K562 (cell line): Measurements from ENCODE around the gene SFXN5.

Experiments used
- CHD1 ChIP-seq: fragments of 200-600 bp; sonication (generic); IDR thresholded peaks from one replicate; pipeline ENCODE4 v1.6.1; 2012; ENCODE audit warnings: mild to moderate bottlenecking, moderate library complexity, low read length, inconsistent platforms
- NRF1 ChIP-seq, 2 experiments: fragments of 450-650 bp; IDR thresholded peaks in 1 of 2; conservative IDR thresholded peaks in 1 of 2; 2 replicates each; pipeline ENCODE4 v1.6.1; 2014; ENCODE audit warnings: mild to moderate bottlenecking in 2 of 2
- POLR2A ChIP-seq: fragments of 450-650 bp; conservative IDR thresholded peaks from 2 replicates; pipeline ENCODE4 v1.6.1; 2016
- POLR2AphosphoS5 ChIP-seq: IDR thresholded peaks from 2 replicates; pipeline ENCODE4 v1.6.1; 2011; ENCODE audit warnings: mild to moderate bottlenecking, low read depth, low read length, moderate library complexity; ENCODE audit not compliant: control insufficient read depth, insufficient read depth
- RAD21 ChIP-seq, 2 experiments: fragments of 250-450 bp in 1 of 2; fragments of 450-650 bp in 1 of 2; sonication (Bioruptor Pico) in 1 of 2; formaldehyde crosslinking in 1 of 2; IDR thresholded peaks in 1 of 2; conservative IDR thresholded peaks in 1 of 2; 2 replicates each; pipeline versions ENCODE4 v1.4.0 to v1.8.0; 2020 to 2022; ENCODE audit warnings: mild to moderate bottlenecking in 2 of 2, moderate library complexity in 1 of 2
- RAD51 ChIP-seq: fragments of 450-650 bp; IDR thresholded peaks from 2 replicates; pipeline ENCODE4 v1.7.1; 2016; ENCODE audit warnings: low read depth, mild to moderate bottlenecking, borderline replicate concordance
- SPI1 ChIP-seq: IDR thresholded peaks from 2 replicates; pipeline ENCODE4 v1.6.1; 2011; ENCODE audit warnings: low read depth, low read length, control low read depth, borderline replicate concordance
- SRSF9 ChIP-seq: fragments of 200-400 bp; formaldehyde crosslinking; IDR thresholded peaks from 2 replicates; pipeline ENCODE4 v1.6.1; 2017; ENCODE audit warnings: low read depth, low read length, borderline replicate concordance
- TCF3 ChIP-seq: sonication (generic); formaldehyde crosslinking; IDR thresholded peaks from 2 replicates; pipeline ENCODE4 v1.4.0; 2020; ENCODE audit warnings: mild to moderate bottlenecking, missing genetic modification reagents
- TCFL5 ChIP-seq: fragments of 250-450 bp; sonication (Bioruptor Pico); conservative IDR thresholded peaks from 2 replicates; pipeline ENCODE4 v1.6.1; 2021; ENCODE audit warnings: mild to moderate bottlenecking, moderate library complexity, matching md5 sums
- ZNF175 ChIP-seq: fragments of 200-800 bp; sonication (Bioruptor generic); IDR thresholded peaks from 2 replicates; pipeline ENCODE4 v1.6.1; 2016; ENCODE audit warnings: low read depth, mild to moderate bottlenecking, missing genetic modification characterization, missing compliant biosample characterization
- TF ChIP-seq, protein P1 (sequence below), 3 experiments: IDR thresholded peaks in 2 of 3; conservative IDR thresholded peaks in 1 of 3; 2 replicates each; pipeline ENCODE4 v1.5.1; 2011 to 2012; ENCODE audit warnings: low read length in 3 of 3, mild to moderate bottlenecking in 3 of 3, control low read depth in 2 of 3, improper control_type of control experiment in 1 of 3, inconsistent platforms in 1 of 3, low read depth in 1 of 3, mixed read lengths in 1 of 3, moderate library complexity in 1 of 3; ENCODE audit not compliant: insufficient read depth in 2 of 3
- TF ChIP-seq, protein P2 (sequence below): sonication (generic); formaldehyde crosslinking; IDR thresholded peaks from 2 replicates; pipeline ENCODE4 v1.8.1; 2023; ENCODE audit warnings: mild to moderate bottlenecking, missing genetic modification reagents

DNA sequence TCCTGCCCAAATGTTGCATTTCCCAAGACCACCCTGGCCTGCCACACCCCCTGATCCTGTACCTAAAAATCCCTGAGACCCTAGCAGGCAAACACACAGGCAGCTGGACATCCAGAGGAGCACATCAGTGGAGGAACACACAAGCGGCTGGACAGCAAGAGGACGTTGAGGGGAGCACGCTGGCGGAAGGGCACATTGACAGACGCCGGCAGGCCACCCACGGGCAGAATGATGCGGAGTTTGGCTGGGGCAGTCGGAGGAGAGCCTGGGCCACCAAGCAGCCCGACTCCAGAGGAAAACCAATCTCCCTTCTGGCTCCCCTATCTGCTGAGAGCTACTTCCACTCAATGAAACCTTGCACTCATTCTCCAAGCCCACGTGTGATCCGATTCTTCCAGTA is 106.5 kb downstream of the SFXN5 start:
- TF ChIP-seq RAD21 (CRISPR knock-in tag; conservative IDR thresholded peaks at IDR 0.05 in 1 of 2, IDR thresholded peaks at IDR 0.05 in 1 of 2) = no peak
- no peak for TF ChIP-seq NRF1 (conservative IDR thresholded peaks at IDR 0.05 in 1 of 2, IDR thresholded peaks at IDR 0.05 in 1 of 2)
- TF ChIP-seq SPI1 = no peak
- TF ChIP-seq CHD1 = no peak
- no peak for TF ChIP-seq RAD51
- no peak for TF ChIP-seq SRSF9
- TF ChIP-seq POLR2A = no peak
- TF ChIP-seq, protein P1, sequence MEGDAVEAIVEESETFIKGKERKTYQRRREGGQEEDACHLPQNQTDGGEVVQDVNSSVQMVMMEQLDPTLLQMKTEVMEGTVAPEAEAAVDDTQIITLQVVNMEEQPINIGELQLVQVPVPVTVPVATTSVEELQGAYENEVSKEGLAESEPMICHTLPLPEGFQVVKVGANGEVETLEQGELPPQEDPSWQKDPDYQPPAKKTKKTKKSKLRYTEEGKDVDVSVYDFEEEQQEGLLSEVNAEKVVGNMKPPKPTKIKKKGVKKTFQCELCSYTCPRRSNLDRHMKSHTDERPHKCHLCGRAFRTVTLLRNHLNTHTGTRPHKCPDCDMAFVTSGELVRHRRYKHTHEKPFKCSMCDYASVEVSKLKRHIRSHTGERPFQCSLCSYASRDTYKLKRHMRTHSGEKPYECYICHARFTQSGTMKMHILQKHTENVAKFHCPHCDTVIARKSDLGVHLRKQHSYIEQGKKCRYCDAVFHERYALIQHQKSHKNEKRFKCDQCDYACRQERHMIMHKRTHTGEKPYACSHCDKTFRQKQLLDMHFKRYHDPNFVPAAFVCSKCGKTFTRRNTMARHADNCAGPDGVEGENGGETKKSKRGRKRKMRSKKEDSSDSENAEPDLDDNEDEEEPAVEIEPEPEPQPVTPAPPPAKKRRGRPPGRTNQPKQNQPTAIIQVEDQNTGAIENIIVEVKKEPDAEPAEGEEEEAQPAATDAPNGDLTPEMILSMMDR (IDR thresholded peaks at IDR 0.05 in 2 of 3, conservative IDR thresholded peaks at IDR 0.05 in 1 of 3; ENCODE audit: insufficient read depth in 2 of 3, low read depth in 1 of 3, low read length in 3 of 3) = no peak
- TF ChIP-seq TCFL5 (CRISPR knock-in tag) = no peak
- no peak for TF ChIP-seq POLR2AphosphoS5
- TF ChIP-seq, protein P2, sequence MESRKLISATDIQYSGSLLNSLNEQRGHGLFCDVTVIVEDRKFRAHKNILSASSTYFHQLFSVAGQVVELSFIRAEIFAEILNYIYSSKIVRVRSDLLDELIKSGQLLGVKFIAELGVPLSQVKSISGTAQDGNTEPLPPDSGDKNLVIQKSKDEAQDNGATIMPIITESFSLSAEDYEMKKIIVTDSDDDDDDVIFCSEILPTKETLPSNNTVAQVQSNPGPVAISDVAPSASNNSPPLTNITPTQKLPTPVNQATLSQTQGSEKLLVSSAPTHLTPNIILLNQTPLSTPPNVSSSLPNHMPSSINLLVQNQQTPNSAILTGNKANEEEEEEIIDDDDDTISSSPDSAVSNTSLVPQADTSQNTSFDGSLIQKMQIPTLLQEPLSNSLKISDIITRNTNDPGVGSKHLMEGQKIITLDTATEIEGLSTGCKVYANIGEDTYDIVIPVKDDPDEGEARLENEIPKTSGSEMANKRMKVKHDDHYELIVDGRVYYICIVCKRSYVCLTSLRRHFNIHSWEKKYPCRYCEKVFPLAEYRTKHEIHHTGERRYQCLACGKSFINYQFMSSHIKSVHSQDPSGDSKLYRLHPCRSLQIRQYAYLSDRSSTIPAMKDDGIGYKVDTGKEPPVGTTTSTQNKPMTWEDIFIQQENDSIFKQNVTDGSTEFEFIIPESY = no peak
- no peak for TF ChIP-seq TCF3 (CRISPR knock-in tag)
- no peak for TF ChIP-seq ZNF175
